H1 (cell line): ENCODE results near the gene PTMA. TPM values are rescaled to one million over a fixed set of nuclear protein-coding genes. Genes with fewer than 3 reads are reported as not detected.

Experiments used
- ASH2L ChIP-seq: fragments of 200-600, 300-600 bp; sonication (generic); IDR thresholded peaks from one replicate; pipeline ENCODE4 v1.7.1; 2017; ENCODE audit warnings: low read length
- ATF2 ChIP-seq: IDR thresholded peaks from 2 replicates; pipeline ENCODE4 v1.6.1; 2012; ENCODE audit warnings: low read length, inconsistent platforms
- CTBP2 ChIP-seq: IDR thresholded peaks from 2 replicates; pipeline ENCODE4 v1.7.0; 2011; ENCODE audit warnings: borderline replicate concordance, mild to moderate bottlenecking, moderate library complexity, mixed read lengths, low read length; ENCODE audit not compliant: insufficient read depth, insufficient read length
- EP300 ChIP-seq, 2 experiments: IDR thresholded peaks; 1 replicate in 1 of 2; 2 replicates in 1 of 2; pipeline ENCODE4 v1.6.1; 2011 to 2012; ENCODE audit warnings: low read depth in 2 of 2, low read length in 2 of 2, mild to moderate bottlenecking in 2 of 2, borderline replicate concordance in 1 of 2, inconsistent platforms in 1 of 2, moderate library complexity in 1 of 2
- GABPA ChIP-seq: IDR thresholded peaks from 2 replicates; pipeline ENCODE4 v1.6.1; 2011; ENCODE audit warnings: mild to moderate bottlenecking, low read length, moderate library complexity, borderline replicate concordance; ENCODE audit not compliant: insufficient read depth
- JUND ChIP-seq: IDR thresholded peaks from 2 replicates; pipeline ENCODE4 v1.6.1; 2011; ENCODE audit warnings: mild to moderate bottlenecking, improper control_type of control experiment, low read length
- KDM5A ChIP-seq: fragments of 200-600 bp; IDR thresholded peaks from 2 replicates; pipeline ENCODE4 v1.7.1; 2012; ENCODE audit warnings: mild to moderate bottlenecking, low read length, inconsistent platforms, mixed read lengths
- PHF8 ChIP-seq: fragments of 200-600 bp; sonication (generic); conservative IDR thresholded peaks from 2 replicates; pipeline ENCODE4 v1.7.1; 2012; ENCODE audit warnings: low read depth, mild to moderate bottlenecking, inconsistent platforms, low read length, moderate library complexity
- POLR2A ChIP-seq, 2 experiments: IDR thresholded peaks; 1 replicate in 1 of 2; 2 replicates in 1 of 2; pipeline ENCODE4 v1.6.1; 2011; ENCODE audit warnings: low read depth in 2 of 2, low read length in 2 of 2, mild to moderate bottlenecking in 2 of 2; ENCODE audit errors: control extremely low read depth in 1 of 2
- POLR2AphosphoS5 ChIP-seq: IDR thresholded peaks from 2 replicates; pipeline ENCODE4 v1.6.1; 2011; ENCODE audit warnings: low read depth, low read length
- RAD21 ChIP-seq, 2 experiments: IDR thresholded peaks in 1 of 2; conservative IDR thresholded peaks in 1 of 2; 2 replicates each; pipeline ENCODE4 v1.6.1; 2011; ENCODE audit warnings: low read depth in 2 of 2, low read length in 2 of 2, improper control_type of control experiment in 1 of 2, inconsistent platforms in 1 of 2, mild to moderate bottlenecking in 1 of 2, moderate library complexity in 1 of 2
- RBBP5 ChIP-seq: IDR thresholded peaks from 2 replicates; pipeline ENCODE4 v1.7.1; 2012; ENCODE audit warnings: low read depth, mild to moderate bottlenecking, inconsistent platforms, low read length, moderate library complexity, borderline replicate concordance
- RXRA ChIP-seq: IDR thresholded peaks from 2 replicates; pipeline ENCODE4 v1.6.1; 2011; ENCODE audit warnings: low read depth, mild to moderate bottlenecking, low read length, moderate library complexity; ENCODE audit not compliant: insufficient read depth
- SUZ12 ChIP-seq: fragments of 200-600 bp; sonication (generic); IDR thresholded peaks from 2 replicates; pipeline ENCODE4 v1.6.1; 2012; ENCODE audit warnings: mild to moderate bottlenecking, inconsistent platforms, low read length, moderate library complexity, mixed read lengths
- TAF7 ChIP-seq: optimal IDR thresholded peaks from 2 replicates; pipeline ENCODE3; 2011; ENCODE audit warnings: low read depth, mild to moderate bottlenecking, inconsistent platforms, low read length, moderate library complexity, borderline replicate concordance
- TBP ChIP-seq: IDR thresholded peaks from 2 replicates; pipeline ENCODE4 v1.6.1; 2011; ENCODE audit warnings: low read depth, low read length, improper control_type of control experiment
- TCF12 ChIP-seq: IDR thresholded peaks from 2 replicates; pipeline ENCODE4 v1.6.1; 2011; ENCODE audit warnings: low read depth, mild to moderate bottlenecking, low read length
- ZNF274 ChIP-seq: IDR thresholded peaks from 2 replicates; pipeline ENCODE4 v1.7.0; 2012; ENCODE audit warnings: low read length, borderline replicate concordance; ENCODE audit errors: extremely low read depth
- polyA plus RNA-seq, 7 experiments: library from polyadenylated mRNA; depleted of rRNA in 3 of 7; stranded (reverse) in 5 of 7; unstranded in 2 of 7; fragments of >200 nt in 5 of 7; fragments of 200-250 nt in 2 of 7; gene quantifications; 1 replicate in 5 of 7; 2 replicates in 1 of 7; 4 replicates in 1 of 7; pipeline versions ENCODE4 v1.2.1 to v1.2.3, GENCODE V29; 2011 to 2013; ENCODE audit warnings: missing spikeins in 2 of 7, mixed read lengths in 2 of 7
- total RNA-seq: library from RNA; stranded (reverse); fragmentation: NEBNext Ultra II Directional; extraction: Animal tissue kit (Norgen Biotek cat#: 25700); gene quantifications from 2 replicates; pipeline ENCODE4 v1.2.1, GENCODE V29; 2021
- TF ChIP-seq, protein P1 (sequence below): IDR thresholded peaks from 2 replicates; pipeline ENCODE4 v1.6.1; 2011; ENCODE audit warnings: low read depth, mild to moderate bottlenecking, low read length; ENCODE audit not compliant: insufficient read depth
- TF ChIP-seq, protein P2 (sequence below): IDR thresholded peaks from 2 replicates; pipeline ENCODE4 v1.6.1; 2012; ENCODE audit warnings: inconsistent platforms

The PTMA gene
- total and polyA plus RNA-seq, 2 of the 8 experiments (the other 6 are each of a cell fraction or from before 2014, with no cell fraction given) = 683 to 2,680 TPM

- TF ChIP-seq ATF2 (no peak), POLR2A (IDR thresholded peaks at IDR 0.05; ENCODE audit: control extremely low read depth in 1 of 2, low read depth in 2 of 2, low read length in 2 of 2) (peak in 1 of 2 experiments; percentile 86; a peak in 1 of 3 replicates), ASH2L (peak; percentile 49), RAD21 (IDR thresholded peaks at IDR 0.05 in 1 of 2, conservative IDR thresholded peaks at IDR 0.05 in 1 of 2; ENCODE audit: low read depth in 2 of 2, low read length in 2 of 2) (peak; percentile 11 to 13; a peak in 2 of 4 replicates), POLR2AphosphoS5 (peak; percentile 15; the same call in 1 of the 2 replicates), ZNF274 (no peak), KDM5A (no peak), SUZ12 (no peak), RXRA (no peak), TBP (no peak), TCF12 (0 out of 2 replicates have a peak, but pooled peaks have one; percentile 17), PHF8 (no peak), GABPA (0 out of 2 replicates have a peak, but pooled peaks have one; percentile 9), JUND (no peak), CTBP2 (peak; percentile 33), TAF7 (peak; percentile 7), EP300 (IDR thresholded peaks at IDR 0.05; ENCODE audit: borderline replicate concordance in 1 of 2, low read depth in 2 of 2, low read length in 2 of 2) (no peak), RBBP5 (peak; percentile 41; the same call in 1 of the 2 replicates)
- TF ChIP-seq, protein P1, sequence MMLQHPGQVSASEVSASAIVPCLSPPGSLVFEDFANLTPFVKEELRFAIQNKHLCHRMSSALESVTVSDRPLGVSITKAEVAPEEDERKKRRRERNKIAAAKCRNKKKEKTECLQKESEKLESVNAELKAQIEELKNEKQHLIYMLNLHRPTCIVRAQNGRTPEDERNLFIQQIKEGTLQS = no peak
- TF ChIP-seq, protein P2, sequence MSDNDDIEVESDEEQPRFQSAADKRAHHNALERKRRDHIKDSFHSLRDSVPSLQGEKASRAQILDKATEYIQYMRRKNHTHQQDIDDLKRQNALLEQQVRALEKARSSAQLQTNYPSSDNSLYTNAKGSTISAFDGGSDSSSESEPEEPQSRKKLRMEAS = no peak
- TF ChIP-seq, all 59 proteins: peak for 13
These were observed 35.5 kb upstream of the PTMA start (continued) for GRCh38 chr2:231672617-231673347.
